Smooth muscle cell of the umbilical artery (primary cell): ENCODE results near the gene PRH2. TPM values are rescaled to one million over a fixed set of nuclear protein-coding genes. Genes with fewer than 3 reads are reported as not detected.

Source experiments
- total RNA-seq: library from RNA; depleted of rRNA; stranded (reverse); fragments of >200 nt; gene quantifications from 2 replicates; pipeline ENCODE4 v1.2.3, GENCODE V29; 2014

Gene PRH2
- total RNA-seq: 0.28 TPM in 1 of 2 replicates, not detected in the other

GRCh38 chr12:10928746-10929286, at the start of gene PRH2:
TSS of gene PRH2 (plus strand) at chr12:10929236. CDS start at chr12:10929274, 38 bp downstream.

GRCh38 chr12:10884086-10884725, 44.8 kb upstream of the PRH2 start, which contains the start of gene PRH1:
TSS of gene PRH1 (minus strand) at chr12:10884255. CDS start at chr12:10884217, 38 bp downstream.

GRCh38 chr12:10909462-10909861, 19.6 kb upstream of the PRH2 start, which contains the start of gene TAS2R13:
TSS of gene TAS2R13 (minus strand) at chr12:10909562. CDS start at chr12:10909298, 264 bp downstream.

GRCh38 chr12:10939163-10939562, 10.1 kb downstream of the PRH2 start, which contains the start of gene TAS2R14:
TSS of gene TAS2R14 (minus strand) at chr12:10939263. CDS start at chr12:10939207, 56 bp downstream.

Other genes starting within 250 kb of the PRH2 start
- 42.8 and 112 TPM in 2 replicates for gene YBX3, start 205.9 kb upstream of the PRH2 start, total RNA-seq
- gene TAS2R7, start 126.6 kb upstream of the PRH2 start, total RNA-seq: not detected in 2 replicates
- gene TAS2R8, start 122.0 kb upstream of the PRH2 start, total RNA-seq: not detected in 2 replicates
- gene TAS2R9, start 119.1 kb upstream of the PRH2 start, total RNA-seq: 0.30 and 0.37 TPM in 2 replicates
- gene TAS2R10, start 102.9 kb upstream of the PRH2 start, total RNA-seq: 0.59 and 2.4 TPM in 2 replicates
- 1.2 and 2.0 TPM in 2 replicates for gene PRR4, start 79.8 kb upstream of the PRH2 start, total RNA-seq
- gene PRH1, start 45.0 kb upstream of the PRH2 start, total RNA-seq: 17.6 and 21.4 TPM in 2 replicates
- gene TAS2R13, start 19.7 kb upstream of the PRH2 start, total RNA-seq: 1.2 and 4.2 TPM in 2 replicates
- gene TAS2R14, start 10.0 kb downstream of the PRH2 start, total RNA-seq: 4.2 and 5.4 TPM in 2 replicates
- gene TAS2R50, start 57.7 kb downstream of the PRH2 start, total RNA-seq: 3.9 and 8.6 TPM in 2 replicates
- gene TAS2R20, start 69.1 kb downstream of the PRH2 start, total RNA-seq: 3.9 and 6.6 TPM in 2 replicates
- 4.8 and 11.1 TPM in 2 replicates for gene TAS2R19, start 93.4 kb downstream of the PRH2 start, total RNA-seq
- gene TAS2R31, start 102.2 kb downstream of the PRH2 start, total RNA-seq: 6.8 and 10.9 TPM in 2 replicates
- 1.8 and 4.8 TPM in 2 replicates for gene TAS2R46, start 133.1 kb downstream of the PRH2 start, total RNA-seq
- 3.3 TPM in 1 of 2 replicates, not detected in the other for gene TAS2R43, start 163.1 kb downstream of the PRH2 start, total RNA-seq
- 5.0 and 8.9 TPM in 2 replicates for gene TAS2R30, start 205.4 kb downstream of the PRH2 start, total RNA-seq
- gene SMIM10L1, start 242.0 kb downstream of the PRH2 start, total RNA-seq: 6.8 and 7.2 TPM in 2 replicates